GM12878 (cell line): ENCODE results near the gene FCRLB. TPM values are rescaled to one million over a fixed set of nuclear protein-coding genes. Genes with fewer than 3 reads are reported as not detected.

Source experiments
- ATF7 ChIP-seq: fragments of 450-650 bp; IDR thresholded peaks from 2 replicates; pipeline ENCODE4 v1.6.1; 2016; ENCODE audit warnings: low read depth, mild to moderate bottlenecking
- BCLAF1 ChIP-seq: fragments of 450-650 bp; IDR thresholded peaks from 2 replicates; pipeline ENCODE4 v1.6.1; 2017; ENCODE audit warnings: antibody characterized with exemption, mild to moderate bottlenecking, moderate library complexity
- CBFB ChIP-seq: IDR thresholded peaks from 2 replicates; pipeline ENCODE4 v1.6.1; 2016; ENCODE audit warnings: antibody characterized with exemption, low read depth
- CREB1 ChIP-seq: IDR thresholded peaks from 2 replicates; pipeline ENCODE4 v1.6.1; 2012; ENCODE audit warnings: low read depth, mild to moderate bottlenecking, inconsistent platforms
- CREM ChIP-seq: IDR thresholded peaks from 2 replicates; pipeline ENCODE4 v1.6.1; 2014; ENCODE audit warnings: antibody characterized with exemption, low read depth
- CUX1 ChIP-seq: IDR thresholded peaks from 2 replicates; pipeline ENCODE4 v1.6.1; 2012; ENCODE audit warnings: improper control_type of control experiment, low read depth, low read length; ENCODE audit not compliant: insufficient replicate concordance
- FOS ChIP-seq: IDR thresholded peaks from 3 replicates; pipeline ENCODE4 v1.6.1; 2011; ENCODE audit warnings: borderline replicate concordance; ENCODE audit not compliant: insufficient read length; ENCODE audit errors: extremely low read depth
- GABPA ChIP-seq: IDR thresholded peaks from 2 replicates; pipeline ENCODE4 v1.6.1; 2014; ENCODE audit warnings: antibody characterized with exemption, low read depth, mild to moderate bottlenecking, inconsistent platforms
- HDGF ChIP-seq: fragments of 450-650 bp; IDR thresholded peaks from 2 replicates; pipeline ENCODE4 v1.6.1; 2016; ENCODE audit warnings: antibody characterized with exemption
- IKZF1 ChIP-seq: fragments of 450-650 bp; conservative IDR thresholded peaks from 2 replicates; pipeline ENCODE4 v1.6.1; 2017; ENCODE audit warnings: antibody characterized with exemption, mild to moderate bottlenecking
- MTA2 ChIP-seq: fragments of 450-650 bp; IDR thresholded peaks from 2 replicates; pipeline ENCODE4 v1.6.1; 2016; ENCODE audit warnings: low read depth, mild to moderate bottlenecking, moderate library complexity
- MXI1 ChIP-seq: fragments of 150-350 bp; IDR thresholded peaks from 2 replicates; pipeline ENCODE4 v1.6.1; 2011; ENCODE audit warnings: low read depth, mild to moderate bottlenecking, inconsistent platforms, low read length, improper control_type of control experiment
- NFIC ChIP-seq: IDR thresholded peaks from 2 replicates; pipeline ENCODE4 v1.6.1; 2012; ENCODE audit warnings: low read depth, mild to moderate bottlenecking, inconsistent platforms, low read length, moderate library complexity
- NFYB ChIP-seq: IDR thresholded peaks from 2 replicates; pipeline ENCODE4 v1.6.1; 2011; ENCODE audit warnings: low read depth, mild to moderate bottlenecking, low read length, improper control_type of control experiment, moderate library complexity; ENCODE audit not compliant: insufficient read depth
- PBX3 ChIP-seq: IDR thresholded peaks from 2 replicates; pipeline ENCODE4 v1.6.1; 2011; ENCODE audit warnings: mild to moderate bottlenecking, low read depth, low read length, moderate library complexity; ENCODE audit not compliant: insufficient replicate concordance
- POLR2AphosphoS2 ChIP-seq: IDR thresholded peaks from 2 replicates; pipeline ENCODE4 v1.6.1; 2011; ENCODE audit warnings: low read depth, mild to moderate bottlenecking, low read length, improper control_type of control experiment, moderate library complexity
- SMARCA5 ChIP-seq: fragments of 450-650 bp; IDR thresholded peaks from 2 replicates; pipeline ENCODE4 v1.6.1; 2017; ENCODE audit warnings: mild to moderate bottlenecking
- SP1 ChIP-seq: IDR thresholded peaks from one replicate; pipeline ENCODE4 v1.6.1; 2011; ENCODE audit warnings: low read depth, low read length
- TARDBP ChIP-seq: IDR thresholded peaks from 2 replicates; pipeline ENCODE4 v1.6.1; 2016; ENCODE audit warnings: borderline replicate concordance
- TBL1XR1 ChIP-seq: IDR thresholded peaks from 2 replicates; pipeline ENCODE4 v1.6.1; 2012; ENCODE audit warnings: low read depth, low read length, improper control_type of control experiment
- ZBED1 ChIP-seq: IDR thresholded peaks from 2 replicates; pipeline ENCODE4 v1.6.1; 2016; ENCODE audit warnings: borderline replicate concordance
- ZNF217 ChIP-seq: fragments of 450-650 bp; IDR thresholded peaks from 2 replicates; pipeline ENCODE4 v1.6.1; 2017; ENCODE audit warnings: antibody characterized with exemption, mild to moderate bottlenecking
- polyA plus RNA-seq, 11 experiments: library from polyadenylated mRNA; depleted of rRNA in 4 of 11; unstranded in 6 of 11; stranded (reverse) in 5 of 11; fragments of >200 nt; fragmentation: Nextera tagmentation in 4 of 11; fragmentation: Illumina TruSeq in 1 of 11; extraction: Ambion mirVana in 4 of 11; extraction: Trizol in 1 of 11; gene quantifications; 1 replicate in 1 of 11; 2 replicates in 10 of 11; pipeline versions ENCODE4 v1.2.1 to v1.2.3, GENCODE V29; 2011 to 2016; ENCODE audit warnings: inconsistent platforms in 2 of 11, missing spikeins in 2 of 11, low read depth in 1 of 11
- total RNA-seq, 4 experiments: library from RNA; depleted of rRNA in 3 of 4; stranded (reverse); fragments of >200 nt in 3 of 4; fragmentation: Illumina TruSeq in 1 of 4; extraction: Trizol in 1 of 4; gene quantifications; 2 replicates each; pipeline versions ENCODE4 v1.2.1 to v1.2.3, GENCODE V29; 2013 to 2021

FCRLB gene
- total and polyA plus RNA-seq, 10 of the 15 experiments (the other 5 are each of a cell fraction or from before 2014, with no cell fraction given), result 0.55 to 11.7 (median 5.6) TPM

- TF ChIP-seq CUX1, result peak; percentile 22
- peak; percentile 92 for TF ChIP-seq IKZF1
- no peak for TF ChIP-seq NFYB
- TF ChIP-seq CREB1, result no peak
- TF ChIP-seq SMARCA5, result 0 out of 2 replicates have a peak, but pooled peaks have one; percentile 47
- TF ChIP-seq ZBED1, result no peak
- 0 out of 2 replicates have a peak, but pooled peaks have one; percentile 20 for TF ChIP-seq ATF7
- TF ChIP-seq PBX3, result no peak
- TF ChIP-seq NFIC, result peak; percentile 87
- peak; percentile 59; the same call in 1 of the 2 replicates for TF ChIP-seq CREM
- 0 out of 2 replicates have a peak, but pooled peaks have one; percentile 22 for TF ChIP-seq GABPA
- peak; percentile 64; the same call in 1 of the 2 replicates for TF ChIP-seq TBL1XR1
- TF ChIP-seq MXI1, result peak; percentile 22; the same call in 1 of the 2 replicates
- peak; percentile 38; the same call in 1 of the 2 replicates for TF ChIP-seq CBFB
- TF ChIP-seq BCLAF1, result no peak
- no peak for TF ChIP-seq SP1
- no peak for TF ChIP-seq TARDBP
- no peak for TF ChIP-seq POLR2AphosphoS2
- no peak for TF ChIP-seq HDGF
- TF ChIP-seq ZNF217, result no peak
- no peak for TF ChIP-seq FOS
- TF ChIP-seq MTA2, result peak; percentile 67; the same call in 1 of the 2 replicates
These were observed 2.6 kb upstream of the FCRLB start (continued) for GRCh38 chr1:161718559-161719324.
